ENCODE measurements around the gene RIPK1. TPM values are rescaled to one million over a fixed set of nuclear protein-coding genes. Genes with fewer than 3 reads are reported as not detected.
"Not testable (repeated sequence)": the region's sequence is repeated elsewhere in the genome, so short reads cannot be mapped to it uniquely, and the experiment has no call there.

Gene RIPK1
- total RNA-seq, 1 donor from 2014 or later: 10.6 TPM

GRCh38 chr6:3072798-3073197 lies 4.5 kb downstream of the RIPK1 start:
- Mint-ChIP-seq H3K9me3 (ENCODE audit: unreplicated experiment) (peaks cover 8% of the 10 kb centered on the region), H3K27ac (ENCODE audit: unreplicated experiment) (no peak overlapping the region), H3K36me3 (ENCODE audit: unreplicated experiment) (peaks cover 7% of the 10 kb centered on the region), H3K27me3 (ENCODE audit: unreplicated experiment) (peaks cover 6% of the 10 kb centered on the region), H3K4me1 (ENCODE audit: low read depth, unreplicated experiment) (peaks cover 4% of the 10 kb centered on the region), H3K4me3 (ENCODE audit: unreplicated experiment) (no peak overlapping the region)
- no peak for TF ChIP-seq CTCF (IDR thresholded peaks at IDR 0.05; ENCODE audit: partially characterized antibody, unreplicated experiment)
- no peak for DNase-seq

GRCh38 chr6:3073382-3073781 lies 5.1 kb downstream of the RIPK1 start:
- Mint-ChIP-seq H3K4me3 (ENCODE audit: unreplicated experiment) (no peak overlapping the region), H3K9me3 (ENCODE audit: unreplicated experiment) (peaks cover 7% of the 10 kb centered on the region), H3K36me3 (ENCODE audit: unreplicated experiment) (peaks cover 10% of the 10 kb centered on the region), H3K27ac (ENCODE audit: unreplicated experiment) (no peak overlapping the region), H3K27me3 (ENCODE audit: unreplicated experiment) (peaks cover 4% of the 10 kb centered on the region), H3K4me1 (ENCODE audit: low read depth, unreplicated experiment) (peaks cover 4% of the 10 kb centered on the region)
- no peak for TF ChIP-seq CTCF (IDR thresholded peaks at IDR 0.05; ENCODE audit: partially characterized antibody, unreplicated experiment)
- DNase-seq: no peak

DNA sequence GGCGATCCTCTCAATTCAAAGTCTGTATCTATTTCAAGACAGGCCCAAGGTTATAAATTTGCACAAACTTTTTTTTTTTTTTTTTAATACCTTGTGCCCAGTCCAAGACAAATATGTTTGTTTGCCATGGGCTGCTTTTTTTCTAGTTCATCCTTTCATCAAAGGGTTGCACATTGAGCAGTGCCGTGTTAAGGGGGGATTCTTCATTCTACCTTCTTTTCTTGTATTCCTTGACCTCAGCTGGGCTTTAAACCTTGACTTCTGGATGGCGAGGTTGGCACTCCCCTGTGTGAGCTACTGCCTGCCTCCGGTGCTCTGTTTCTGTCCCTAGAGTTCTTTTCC lies 7.4 kb downstream of the RIPK1 start:
- peaks cover 11% of the 10 kb centered on the region for H3K36me3 Mint-ChIP-seq (ENCODE audit: unreplicated experiment)
- no peaks in the 10 kb centered on the region for H3K27me3 Mint-ChIP-seq (ENCODE audit: unreplicated experiment)
- no peak for DNase-seq
- no peaks in the 10 kb centered on the region for H3K4me1 Mint-ChIP-seq (ENCODE audit: low read depth, unreplicated experiment)
- TF ChIP-seq CTCF (IDR thresholded peaks at IDR 0.05; ENCODE audit: partially characterized antibody, unreplicated experiment): no peak
- H3K4me3 Mint-ChIP-seq (ENCODE audit: unreplicated experiment): no peak overlapping the region
- H3K27ac Mint-ChIP-seq (ENCODE audit: unreplicated experiment): no peak overlapping the region
- peaks cover 1% of the 10 kb centered on the region for H3K9me3 Mint-ChIP-seq (ENCODE audit: unreplicated experiment)

GRCh38 chr6:3076320-3076719 lies 8.0 kb downstream of the RIPK1 start:
- H3K4me1 Mint-ChIP-seq (ENCODE audit: low read depth, unreplicated experiment): no peaks in the 10 kb centered on the region
- no peak overlapping the region for H3K27ac Mint-ChIP-seq (ENCODE audit: unreplicated experiment)
- peaks cover 11% of the 10 kb centered on the region for H3K36me3 Mint-ChIP-seq (ENCODE audit: unreplicated experiment)
- peaks cover 1% of the 10 kb centered on the region for H3K9me3 Mint-ChIP-seq (ENCODE audit: unreplicated experiment)
- H3K27me3 Mint-ChIP-seq (ENCODE audit: unreplicated experiment): no peaks in the 10 kb centered on the region
- DNase-seq: no peak
- no peak overlapping the region for H3K4me3 Mint-ChIP-seq (ENCODE audit: unreplicated experiment)
- no peak for TF ChIP-seq CTCF (IDR thresholded peaks at IDR 0.05; ENCODE audit: partially characterized antibody, unreplicated experiment)

GRCh38 chr6:3077430-3077829 lies 9.1 kb downstream of the RIPK1 start:
- Mint-ChIP-seq H3K36me3 (ENCODE audit: unreplicated experiment) (peaks cover 12% of the 10 kb centered on the region), H3K4me1 (ENCODE audit: low read depth, unreplicated experiment) (no peaks in the 10 kb centered on the region), H3K27ac (ENCODE audit: unreplicated experiment) (no peak overlapping the region), H3K27me3 (ENCODE audit: unreplicated experiment) (no peaks in the 10 kb centered on the region), H3K9me3 (ENCODE audit: unreplicated experiment) (peaks cover 1% of the 10 kb centered on the region), H3K4me3 (ENCODE audit: unreplicated experiment) (no peak overlapping the region)
- no peak for DNase-seq
- TF ChIP-seq CTCF (IDR thresholded peaks at IDR 0.05; ENCODE audit: partially characterized antibody, unreplicated experiment): no peak

DNA sequence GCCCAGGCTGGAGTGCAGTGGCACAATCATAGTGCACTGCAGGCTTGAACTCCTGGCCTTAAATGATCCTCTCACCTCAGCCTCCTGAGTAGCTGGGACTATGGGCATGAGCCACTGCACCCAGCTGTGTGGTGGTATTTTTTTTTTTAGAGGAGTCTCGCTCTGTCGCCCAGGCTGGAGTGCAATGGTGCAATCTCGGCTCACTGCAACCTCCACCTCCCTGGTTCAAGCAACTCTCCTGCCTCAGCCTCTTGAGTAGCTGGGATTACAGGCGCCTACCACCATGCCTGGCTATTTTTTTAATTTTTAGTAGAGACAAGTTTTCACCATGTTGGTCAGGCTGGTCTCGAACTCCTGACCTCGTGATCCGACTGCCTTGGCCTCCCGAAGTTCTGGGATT lies 10.7 kb downstream of the RIPK1 start:
- H3K36me3 Mint-ChIP-seq (ENCODE audit: unreplicated experiment): peaks cover 22% of the 10 kb centered on the region
- DNase-seq; H3K9me3 Mint-ChIP-seq (ENCODE audit: unreplicated experiment): not testable (repeated sequence)

More for the DNA sequence above, 10.7 kb downstream of the RIPK1 start:
- not testable (repeated sequence) for H3K27ac Mint-ChIP-seq (ENCODE audit: unreplicated experiment); H3K27me3 Mint-ChIP-seq (ENCODE audit: unreplicated experiment); H3K4me1 Mint-ChIP-seq (ENCODE audit: low read depth, unreplicated experiment); H3K4me3 Mint-ChIP-seq (ENCODE audit: unreplicated experiment)
